HG03521 (cell line): ENCODE data around the gene DDX20.

Source experiments
- ATAC-seq: cut with Tn5 transposase; IDR thresholded peaks from one replicate; pipeline ENCODE4 v1.9.1; 2021; ENCODE audit warnings: mild to moderate bottlenecking, moderate library complexity; ENCODE audit not compliant: unreplicated experiment

Gene DDX20

DNA sequence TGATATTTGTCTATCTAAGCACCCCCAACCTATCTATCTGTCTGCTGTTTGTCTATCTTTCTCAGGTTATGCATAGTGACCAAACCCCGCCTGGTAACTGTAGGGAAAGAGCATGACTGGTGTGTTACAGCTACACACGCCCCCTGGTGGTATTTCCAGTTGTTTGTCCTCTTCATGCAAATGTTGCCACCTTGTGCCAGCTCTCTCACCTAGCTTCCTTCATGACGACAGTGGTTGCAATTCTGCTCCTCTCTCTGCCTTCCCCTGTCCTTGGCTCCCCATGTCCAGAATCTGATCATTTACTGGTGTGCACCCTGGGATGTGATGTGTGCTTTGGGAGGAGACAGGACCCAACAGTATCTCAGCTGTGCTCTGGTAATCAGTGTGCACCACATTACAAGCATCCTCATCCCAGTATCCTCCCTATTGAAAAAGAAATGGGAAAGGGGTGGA is 8.4 kb upstream of the DDX20 start:
- no peak for ATAC-seq

DNA sequence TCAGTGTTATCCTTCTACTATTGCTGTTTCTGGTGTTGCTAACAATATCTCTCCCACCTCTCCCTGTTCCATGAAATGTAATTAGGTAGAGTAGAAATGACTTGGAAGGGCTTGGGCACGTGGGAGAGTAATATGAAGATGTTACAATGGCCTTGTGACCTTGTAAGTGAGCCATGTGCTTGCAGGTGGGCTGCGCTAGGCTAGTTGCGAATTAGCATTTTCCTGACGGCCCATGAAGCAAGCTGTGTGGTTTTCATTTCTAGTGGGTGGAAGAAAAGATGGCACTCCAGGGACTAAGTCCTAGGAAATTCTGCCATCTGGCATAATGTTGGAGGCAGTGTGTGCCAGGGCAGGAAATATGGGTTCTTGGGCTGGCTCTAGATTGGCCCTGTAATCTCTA is 7.8 kb upstream of the DDX20 start:
- no peak for ATAC-seq

DNA sequence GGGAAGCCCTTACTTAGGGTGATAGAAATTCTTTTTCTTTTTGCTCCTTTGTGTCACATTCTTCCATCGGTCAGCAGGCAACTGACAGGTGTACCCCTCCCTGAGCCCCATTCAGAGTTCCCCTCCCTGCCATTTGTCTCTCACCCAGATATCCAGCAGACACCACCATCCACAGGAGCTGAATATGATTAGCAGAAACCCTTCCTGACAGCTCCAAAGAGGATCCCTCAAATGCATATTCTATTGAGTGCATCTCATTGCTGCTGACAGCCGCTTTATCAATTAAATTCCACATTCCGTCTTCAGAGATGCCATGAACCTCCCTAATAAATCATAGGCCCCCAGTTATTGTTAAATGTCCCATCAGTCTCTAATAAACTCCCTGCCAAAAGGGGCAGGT is 6.1 kb upstream of the DDX20 start:
- no peak for ATAC-seq

DNA sequence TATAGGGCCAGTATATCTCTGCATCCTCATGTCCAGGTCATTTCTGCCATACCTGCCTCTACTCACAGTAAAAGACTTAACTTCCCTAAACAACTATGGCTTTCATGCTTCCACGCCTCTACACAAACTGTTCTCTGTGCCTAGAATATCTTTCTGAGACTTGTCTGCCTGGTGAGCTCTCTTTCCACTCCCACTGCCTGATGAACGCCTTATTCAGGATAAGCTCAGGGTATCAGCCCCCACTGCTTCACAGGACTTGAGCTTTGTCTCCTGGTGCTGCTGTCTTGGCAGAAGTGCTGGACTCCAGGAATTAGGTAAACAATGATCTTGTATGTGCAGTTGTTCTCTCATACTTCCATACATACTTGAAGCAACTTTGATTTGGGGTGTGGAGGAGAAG is 4.8 kb upstream of the DDX20 start:
- ATAC-seq, result no peak

DNA sequence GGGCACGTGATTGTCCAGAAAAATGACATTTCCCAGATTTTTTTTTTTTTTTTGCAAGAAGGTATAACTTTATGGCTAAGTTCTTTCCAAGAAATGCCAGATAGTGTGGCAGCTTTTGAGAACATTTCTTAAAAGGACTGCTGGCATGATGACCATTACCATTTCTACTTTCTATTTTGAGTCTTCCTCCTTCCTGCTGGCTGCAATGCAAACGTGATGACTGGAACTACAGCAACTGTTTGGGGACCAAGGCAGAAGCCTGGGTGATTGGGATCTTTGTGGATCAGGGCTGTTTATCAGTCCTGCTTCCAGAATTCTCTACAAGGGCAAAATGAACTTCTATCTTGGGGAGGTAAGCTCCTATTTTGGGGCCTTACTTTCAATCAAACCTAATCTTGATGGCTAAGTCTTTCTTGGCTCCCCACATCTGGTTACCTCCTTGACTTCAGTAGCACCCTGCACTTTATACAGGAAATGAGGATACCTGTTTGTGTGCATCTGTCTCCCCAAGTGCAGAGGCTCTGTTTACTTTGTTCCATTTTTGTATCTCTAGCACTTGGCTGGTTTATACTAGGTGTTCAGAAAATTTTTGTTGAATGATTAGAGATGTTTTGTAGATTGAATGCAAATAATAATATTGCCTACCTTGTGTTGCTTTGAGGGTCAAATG is 3.7 kb upstream of the DDX20 start:
- ATAC-seq, result no peak

DNA sequence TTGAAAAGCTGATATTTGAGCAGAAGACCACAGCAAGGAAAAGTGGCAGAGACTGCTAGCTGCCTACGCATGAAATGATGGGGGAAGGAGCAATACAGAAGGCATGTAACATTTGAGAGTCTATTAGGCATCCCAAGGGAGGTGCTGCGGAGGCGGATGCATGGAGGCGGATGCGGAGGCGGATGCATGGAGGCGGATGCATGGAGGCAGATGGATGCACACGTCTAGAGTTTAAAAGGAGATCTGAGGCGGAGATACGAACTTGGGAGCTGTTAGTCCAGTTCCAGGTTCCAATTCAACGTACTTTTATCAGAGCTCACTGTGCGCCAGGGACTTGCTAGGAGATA is 744 bp upstream of the DDX20 start:
- no peak for ATAC-seq

DNA sequence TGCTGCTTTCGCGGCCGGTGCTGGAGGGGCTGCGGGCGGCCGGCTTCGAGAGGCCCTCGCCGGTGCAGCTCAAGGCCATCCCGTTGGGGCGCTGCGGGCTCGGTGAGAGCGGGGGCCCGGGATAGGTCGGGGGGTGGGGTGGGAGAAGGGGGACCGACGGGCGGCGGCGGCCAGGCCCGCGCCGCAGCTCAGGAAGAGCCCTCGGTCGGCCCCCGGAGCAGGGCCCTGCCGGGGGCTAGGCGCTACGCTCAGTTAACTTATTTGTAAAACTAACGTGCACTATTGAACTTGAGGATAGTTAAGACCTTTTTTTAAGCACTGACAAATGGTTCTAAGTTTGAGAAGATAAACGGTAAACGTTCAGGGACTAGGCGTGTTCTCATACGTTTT is 418 bp downstream of the DDX20 start:
- ATAC-seq, result peak; percentile 12

DNA sequence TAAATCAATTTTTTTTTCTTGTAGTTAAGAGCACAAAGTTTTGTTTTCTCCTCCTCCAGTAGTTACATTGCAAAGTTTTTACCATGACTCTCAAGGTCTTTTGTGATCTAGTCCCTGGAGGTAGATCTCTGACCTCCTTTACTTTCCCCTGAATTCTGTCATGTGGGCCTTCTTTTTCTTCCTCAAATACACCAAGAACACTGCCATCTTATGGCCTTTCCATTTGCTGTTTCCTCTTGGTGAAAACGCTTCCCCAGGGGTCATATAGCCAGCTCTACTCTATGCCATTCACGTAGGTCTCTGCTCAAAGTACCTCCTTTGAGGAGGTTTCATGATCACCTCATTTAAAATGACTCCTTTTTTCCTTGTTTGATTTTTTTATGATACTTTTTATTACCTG is 2.7 kb downstream of the DDX20 start:
- no peak for ATAC-seq

DNA sequence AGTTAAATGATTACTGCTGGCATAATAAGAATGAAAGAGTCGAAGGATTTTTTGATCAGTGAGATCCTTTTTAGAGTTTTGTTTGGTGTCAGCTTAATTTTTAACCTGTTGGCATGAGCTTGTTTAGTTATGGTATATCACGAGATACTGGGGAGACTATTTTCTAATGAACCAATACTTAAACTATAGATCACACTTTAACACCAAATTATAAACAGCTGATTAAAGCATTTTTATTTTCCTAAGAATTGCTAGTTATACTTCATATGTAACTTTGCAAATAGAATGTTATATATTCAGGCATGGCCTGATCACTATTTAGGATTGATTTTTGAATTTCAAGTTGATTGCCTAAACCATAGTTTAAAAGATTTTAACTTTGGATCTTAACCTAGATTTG is 6.0 kb downstream of the DDX20 start:
- ATAC-seq, result no peak

DNA sequence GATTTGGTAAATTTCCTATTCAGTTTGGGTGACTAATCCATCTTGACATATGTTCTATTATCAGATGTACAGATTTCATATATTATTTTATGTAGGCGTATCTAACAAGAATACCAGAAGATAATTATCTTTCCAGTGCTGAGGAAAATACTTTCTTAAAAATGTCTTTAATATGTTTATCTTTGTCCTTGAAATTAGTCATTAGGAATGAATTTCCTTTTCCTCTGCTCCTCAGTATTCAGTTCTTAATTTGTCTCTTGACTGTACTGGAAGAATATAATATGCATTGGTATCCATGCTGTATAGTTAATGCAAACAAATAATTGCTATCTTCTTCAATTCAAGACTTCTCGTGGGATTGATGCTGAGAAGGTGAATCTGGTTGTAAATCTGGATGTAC is 6.6 kb downstream of the DDX20 start:
- no peak for ATAC-seq

DNA sequence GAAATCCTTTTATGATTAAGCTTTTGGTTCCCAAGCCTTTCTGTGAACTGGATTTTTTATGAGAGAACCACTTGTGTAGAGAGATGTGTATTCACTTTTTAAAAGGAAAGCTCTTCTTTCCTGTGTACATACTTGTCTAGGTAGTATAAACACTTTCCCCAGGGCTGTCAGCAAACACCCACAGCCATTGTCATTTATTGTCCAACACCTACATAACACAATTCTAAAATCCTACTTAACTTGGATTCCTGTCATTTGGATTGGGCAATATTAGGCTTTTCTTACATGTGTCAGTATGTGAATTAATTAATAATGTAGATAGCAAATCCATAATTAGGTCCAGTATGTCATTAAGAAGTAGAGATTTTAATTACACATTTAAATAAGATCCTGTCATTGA is 12.3 kb downstream of the DDX20 start:
- ATAC-seq, result no peak

DNA sequence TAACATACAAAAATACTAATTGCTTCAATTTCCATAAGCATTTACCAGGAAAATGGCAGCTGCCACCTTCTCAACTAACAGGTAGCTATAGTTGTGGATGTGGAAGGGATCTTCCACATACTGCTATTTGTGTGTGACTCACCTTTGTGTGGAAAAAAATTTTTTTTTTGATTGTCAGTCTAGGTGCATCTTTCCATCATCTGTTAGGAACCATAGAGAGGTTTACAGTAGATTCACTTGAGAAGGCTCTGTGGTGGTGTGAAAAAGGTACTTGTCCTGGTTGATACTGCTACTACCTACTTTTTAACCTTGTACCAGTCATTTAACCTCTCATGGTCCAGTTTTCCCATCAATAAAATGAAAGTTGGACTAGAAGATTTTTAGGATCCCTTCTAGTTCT is 12.9 kb downstream of the DDX20 start:
- ATAC-seq, result no peak

DNA sequence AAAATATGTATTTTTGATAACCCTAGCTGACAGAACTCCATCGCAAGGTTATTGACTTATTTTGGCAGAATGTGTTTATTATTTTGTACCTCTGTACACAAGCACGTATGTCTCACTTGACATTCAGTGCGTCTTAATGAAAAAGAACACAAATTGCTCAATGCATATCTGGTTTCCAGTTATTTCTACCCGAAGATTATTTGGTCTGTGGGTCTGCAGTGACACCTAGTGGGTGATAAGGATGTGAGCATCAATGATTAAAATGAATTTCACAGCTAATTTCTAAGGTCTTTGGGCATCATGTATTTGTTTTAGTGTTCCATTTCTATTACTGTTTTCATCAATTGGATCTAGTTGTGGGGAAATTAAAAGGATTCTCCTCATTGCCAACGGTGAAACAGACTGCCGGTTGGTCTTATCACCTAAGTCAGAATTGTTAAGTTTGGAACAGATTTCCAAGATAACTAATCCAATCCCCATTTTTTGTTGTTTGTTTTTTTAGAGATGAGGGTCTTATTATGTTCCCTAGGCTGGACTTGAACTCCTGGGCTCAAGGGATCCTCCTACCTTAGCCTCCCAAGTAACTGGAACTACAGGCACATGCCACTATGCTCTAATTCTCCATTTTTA is 13.9 kb downstream of the DDX20 start:
- no peak for ATAC-seq

DNA sequence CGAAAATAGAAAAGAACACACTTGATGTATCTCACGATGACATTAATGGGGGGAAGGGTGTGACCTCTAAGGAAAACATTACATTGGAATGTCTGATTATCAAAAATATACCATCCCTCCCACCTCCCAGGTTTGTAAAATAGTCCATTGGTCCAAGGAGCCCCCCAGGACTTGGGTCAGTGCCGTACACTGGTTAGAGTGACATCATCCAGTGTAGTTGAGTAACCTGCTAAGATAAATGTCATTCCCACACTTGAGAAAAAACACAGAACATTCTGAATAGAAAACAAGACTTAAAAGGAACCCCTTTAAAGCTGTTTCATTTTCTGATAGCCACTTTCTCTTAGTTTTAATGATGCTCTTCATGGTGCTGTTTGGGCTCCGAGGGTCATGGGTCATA is 15.2 kb downstream of the DDX20 start:
- ATAC-seq, result no peak

DNA sequence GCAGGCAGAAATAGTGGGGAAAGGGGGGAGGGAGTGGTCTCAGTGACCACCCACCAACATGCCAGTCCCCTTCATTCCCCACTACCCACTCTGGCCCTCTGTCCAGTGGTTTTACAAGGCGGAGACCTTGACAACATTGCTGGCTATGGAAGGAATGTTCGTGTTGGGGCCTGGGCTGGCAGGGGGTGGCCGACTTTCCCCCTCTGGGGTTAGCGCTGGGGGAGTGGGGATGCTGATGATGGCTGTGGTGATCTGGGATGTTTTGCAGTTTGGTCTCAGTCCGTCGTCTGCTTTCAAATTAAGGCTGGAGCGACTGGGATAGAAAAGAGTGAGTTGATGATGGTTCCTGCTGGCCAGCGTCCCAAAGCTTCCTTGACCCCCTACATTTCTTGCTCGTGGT is 20.3 kb downstream of the DDX20 start:
- ATAC-seq, result no peak

DNA sequence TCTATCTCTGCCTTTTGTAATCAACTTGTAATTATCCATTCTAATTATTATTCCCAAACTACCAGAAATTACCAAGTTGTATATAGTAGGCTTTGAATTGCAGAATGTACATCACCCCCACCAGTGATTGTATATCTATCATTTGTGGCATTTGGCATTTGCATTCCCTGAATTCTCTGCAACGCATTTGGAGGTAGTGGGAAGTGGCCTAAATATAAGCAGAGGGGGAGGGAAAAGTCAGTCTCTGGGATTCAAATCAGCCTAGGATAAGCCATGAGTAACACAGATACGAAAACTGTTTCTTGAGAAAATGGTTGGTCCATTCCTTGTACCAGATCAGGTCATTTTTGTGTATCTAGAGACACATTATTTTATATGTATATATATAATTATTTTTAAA is 20.7 kb downstream of the DDX20 start:
- no peak for ATAC-seq

DNA sequence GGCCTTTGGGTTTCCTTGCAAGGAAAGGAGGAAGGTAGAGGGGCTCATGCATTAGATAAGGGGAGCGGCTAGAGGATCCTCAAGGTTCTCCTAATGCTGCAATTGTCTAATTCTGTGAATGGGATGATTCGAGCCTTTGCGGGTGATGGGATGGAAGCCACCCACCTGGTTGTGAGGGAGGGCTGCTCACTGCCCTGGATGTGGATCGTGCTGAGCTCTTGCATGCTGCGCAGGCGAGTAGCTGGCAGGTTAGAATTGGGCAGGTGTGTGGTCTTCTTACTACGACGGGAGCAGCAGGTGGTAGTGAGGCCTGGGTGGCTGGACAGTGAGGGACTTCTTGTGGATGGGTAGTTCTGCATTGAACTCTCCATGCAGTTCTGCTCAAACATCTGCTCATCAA is 21.2 kb downstream of the DDX20 start:
- ATAC-seq, result no peak

DNA sequence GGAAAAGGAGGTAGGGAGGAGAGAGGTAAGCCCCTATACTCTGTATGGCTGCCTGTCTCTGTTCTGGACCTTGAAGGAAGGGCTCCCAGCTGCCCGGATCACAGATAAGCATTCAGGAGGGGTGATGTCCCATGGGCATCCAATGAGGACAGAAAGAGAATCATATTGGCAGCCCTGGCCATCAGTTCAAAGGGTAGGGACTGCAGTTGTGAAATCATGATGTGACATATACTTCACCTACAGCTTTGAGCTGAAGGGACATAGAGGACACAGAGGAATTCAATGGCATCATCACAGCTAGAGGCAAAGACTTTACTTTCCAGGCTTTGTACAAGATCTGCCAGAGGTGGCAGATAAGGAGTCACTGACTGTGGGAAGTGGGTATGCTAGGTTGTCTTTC is 21.6 kb downstream of the DDX20 start:
- ATAC-seq, result no peak

DNA sequence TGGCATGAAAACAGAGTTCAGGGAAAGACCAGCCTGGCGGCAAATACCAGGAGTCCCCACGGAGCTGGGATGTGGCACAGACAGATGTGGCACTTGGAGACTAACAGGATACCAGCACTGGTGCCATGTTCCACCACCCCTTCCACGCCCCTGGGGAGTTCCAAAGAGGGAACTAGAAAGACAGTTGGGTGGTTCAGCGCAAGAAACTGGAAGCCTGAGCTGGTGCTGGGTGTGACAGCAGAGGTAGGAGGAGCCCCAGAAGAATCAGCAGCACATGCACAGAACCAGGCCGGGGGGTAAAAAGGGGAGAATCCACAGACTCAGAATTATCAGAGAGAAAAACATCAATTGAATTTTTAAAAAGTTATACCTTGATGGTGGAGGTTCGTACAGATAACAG is 22.4 kb downstream of the DDX20 start:
- ATAC-seq, result no peak

DNA sequence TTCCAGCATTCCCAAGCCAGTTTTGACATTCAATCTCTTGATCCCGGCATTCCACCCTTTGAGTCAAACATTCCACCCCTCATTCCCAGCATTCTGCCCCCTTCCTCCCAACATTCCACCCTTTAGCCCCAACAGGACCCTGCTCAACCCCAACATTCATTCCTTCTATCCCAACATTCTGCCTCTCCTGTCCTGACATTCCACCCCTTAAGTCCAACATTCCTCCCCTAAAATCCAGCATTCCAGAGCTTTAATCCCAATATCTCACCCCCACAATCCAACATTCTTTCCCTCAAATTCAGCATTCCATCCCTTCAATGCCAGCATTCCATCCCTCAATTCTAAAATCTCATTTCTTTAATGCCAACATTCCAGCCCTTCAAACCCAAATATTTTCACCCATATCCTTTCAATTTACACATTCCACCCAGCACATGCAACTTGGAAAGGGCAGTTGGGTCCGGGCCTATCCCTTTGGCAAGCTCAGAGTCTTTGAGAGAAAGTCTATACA is 22.9 kb downstream of the DDX20 start:
- no peak for ATAC-seq

DNA sequence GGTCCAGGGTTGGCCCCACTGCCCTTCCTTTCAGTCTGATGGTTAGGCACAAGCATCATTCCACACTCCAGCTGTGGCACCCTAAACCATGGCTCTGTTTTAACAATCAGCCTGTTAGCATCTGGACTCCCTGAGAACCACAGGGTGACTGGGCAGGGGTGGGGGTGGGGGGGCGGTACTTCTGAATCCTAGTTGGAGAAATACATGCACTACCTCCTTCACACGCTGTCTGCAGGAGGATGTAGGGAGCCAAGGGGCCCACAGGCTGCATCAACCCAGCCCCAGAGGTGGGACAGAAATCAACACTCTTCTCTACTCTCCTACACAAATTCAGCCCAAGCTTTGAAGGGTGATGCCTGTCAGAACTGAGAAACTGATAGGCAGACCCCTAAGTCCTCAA is 23.8 kb downstream of the DDX20 start:
- ATAC-seq, result no peak

DNA sequence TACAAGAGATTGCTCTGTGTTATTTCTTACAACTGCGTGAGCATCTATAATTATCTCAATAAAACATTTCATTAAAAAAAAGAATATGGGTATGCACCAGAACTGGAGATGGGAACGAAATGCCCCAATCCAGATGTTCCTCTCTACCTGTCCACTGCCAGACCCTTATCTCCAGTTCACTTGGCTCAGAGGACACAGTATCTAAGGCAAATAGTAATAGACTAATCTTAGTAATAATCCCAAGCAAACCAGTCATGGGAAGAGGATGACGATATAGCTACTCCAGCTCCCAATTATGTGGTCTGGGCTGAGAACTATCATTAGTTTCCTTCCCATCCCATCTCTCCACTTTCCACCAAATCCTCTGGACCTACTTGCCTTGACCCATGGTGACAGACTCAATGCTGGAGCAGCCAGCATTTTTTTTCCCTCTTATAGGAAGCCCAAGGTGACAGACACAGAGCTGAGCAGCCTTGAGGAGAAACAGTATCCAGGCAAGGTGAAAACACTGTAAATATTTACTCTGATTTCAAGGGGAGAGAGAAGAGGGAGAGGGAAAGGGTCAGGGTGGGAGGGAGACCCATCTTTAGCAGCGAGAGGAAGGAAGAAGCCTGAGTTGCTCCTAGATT is 28.7 kb downstream of the DDX20 start:
- ATAC-seq, result no peak
